Gastroesophageal sphincter (tissue), 4 donors: ENCODE measurements around the gene SEMA4G. TPM values are rescaled to one million over a fixed set of nuclear protein-coding genes. Genes with fewer than 3 reads are reported as not detected.

ENCODE experiments used
- ATAC-seq: fragments of 150-250 bp; one replicate; pipeline ENCODE4 v1.9.1; 2016; ENCODE audit warnings: mild to moderate bottlenecking, moderate library complexity
- H3K27ac ChIP-seq, 4 donors: fragments of 200-600 bp; sonication (generic) in 3 of 4; 1 replicate in 3 of 4; 2 replicates in 1 of 4; pipeline ENCODE4 v1.5.1; 2016 to 2019
- H3K27me3 ChIP-seq: fragments of 200-600 bp; sonication (generic); one replicate; pipeline ENCODE4 v1.5.1; 2019
- H3K36me3 ChIP-seq, 2 donors: fragments of 200-600 bp; sonication (generic); one replicate each; pipeline ENCODE4 v1.5.1; 2019; ENCODE audit warnings: control low read depth in 1 of 2
- H3K4me1 ChIP-seq, 3 donors: fragments of 200-600 bp; sonication (generic); 1 replicate in 2 of 3; 2 replicates in 1 of 3; pipeline ENCODE4 v1.5.1; 2016 to 2019; ENCODE audit warnings: control low read depth in 2 of 3
- H3K4me3 ChIP-seq, 2 donors: fragments of 200-600 bp; sonication (generic); one replicate each; pipeline ENCODE4 v1.5.1; 2019; ENCODE audit warnings: mild to moderate bottlenecking in 1 of 2, moderate library complexity in 1 of 2
- H3K9me3 ChIP-seq, 3 donors: fragments of 200-600 bp; sonication (generic); one replicate each; pipeline ENCODE4 v1.5.1; 2017 to 2019; ENCODE audit warnings: control low read depth in 2 of 3
- CTCF ChIP-seq, 4 experiments: fragments of 200-600 bp in 2 of 4; fragments of 450-650 bp in 2 of 4; sonication (generic) in 1 of 4; IDR thresholded peaks; one replicate each; pipeline ENCODE4 v1.5.1; 2017 to 2019; ENCODE audit warnings: antibody characterized with exemption in 4 of 4, mild to moderate bottlenecking in 2 of 4, moderate library complexity in 2 of 4
- EP300 ChIP-seq: sonication (generic); formaldehyde crosslinking; IDR thresholded peaks from one replicate; pipeline ENCODE4 v1.6.1; 2017; ENCODE audit warnings: antibody characterized with exemption, mild to moderate bottlenecking
- POLR2A ChIP-seq, 2 donors: fragments of 450-650 bp; IDR thresholded peaks; one replicate each; pipeline ENCODE4 v1.6.1; 2017; ENCODE audit warnings: antibody characterized with exemption in 2 of 2, mild to moderate bottlenecking in 2 of 2, moderate library complexity in 1 of 2
- POLR2AphosphoS5 ChIP-seq: sonication (generic); formaldehyde crosslinking; IDR thresholded peaks from one replicate; pipeline ENCODE4 v1.6.1; 2017; ENCODE audit warnings: antibody characterized with exemption
- WGBS, 2 donors: methylation state at CpG; one replicate each; pipeline ENCODE4 v1.1.5; 2018; ENCODE audit warnings: low coverage in 1 of 2; 5-methylcytosine and 5-hydroxymethylcytosine counted together
- total RNA-seq, 4 donors: library from RNA; depleted of rRNA; stranded (reverse); fragments of >200 nt; gene quantifications; one replicate each; pipeline ENCODE4 v1.1.0, GENCODE V29; 2016

SEMA4G gene
- total RNA-seq, 4 donors from 2014 or later, result 1.9 to 2.7 (median 2.1) TPM

- peaks cover 0 to 21% (median 11%) of the 10 kb centered on the region in 3 donors for H3K4me1 ChIP-seq
- no peak overlapping the region for H3K4me3 ChIP-seq
- H3K27ac ChIP-seq, result no peak overlapping the region
- ATAC-seq, result no peak
- 42 to 86% methylated on average over 1 to 2 of the region's 2 CpGs for WGBS, 2 donors
- peaks cover 0 to 49% of the 10 kb centered on the region in 2 donors for H3K36me3 ChIP-seq
- H3K27me3 ChIP-seq, result no peaks in the 10 kb centered on the region
- H3K9me3 ChIP-seq, result no peaks in the 10 kb centered on the region
- no peak for TF ChIP-seq POLR2A (IDR thresholded peaks at IDR 0.05)
- TF ChIP-seq CTCF (IDR thresholded peaks at IDR 0.05), result no peak
- TF ChIP-seq EP300, result no peak
- TF ChIP-seq POLR2AphosphoS5, result no peak
Measured at GRCh38 chr10:100966887-100967286, 2.4 kb upstream of the SEMA4G start.

DNA sequence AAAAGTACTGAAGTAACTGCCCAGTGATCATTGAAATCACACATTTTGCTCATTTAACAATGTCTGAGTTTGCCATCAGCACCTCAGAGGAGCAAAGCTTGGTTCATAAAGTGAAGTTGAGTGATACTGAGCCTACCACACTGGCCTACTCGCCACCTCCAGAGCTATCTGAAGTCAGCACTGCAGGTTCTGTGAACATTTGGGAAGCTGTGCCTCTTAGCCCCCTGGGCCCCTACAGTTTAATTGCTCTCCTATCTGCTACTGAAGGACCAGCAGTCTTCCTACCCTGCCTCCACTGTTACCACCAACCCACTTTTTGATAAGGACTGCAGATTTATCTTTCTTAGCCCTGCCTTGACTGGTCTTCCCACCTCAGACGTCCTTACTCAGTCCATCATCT, 2.0 kb upstream of the SEMA4G start:
- H3K9me3 ChIP-seq, result no peaks in the 10 kb centered on the region
- H3K4me1 ChIP-seq, result peaks cover 0 to 21% (median 11%) of the 10 kb centered on the region in 3 donors
- no peak for TF ChIP-seq POLR2A (IDR thresholded peaks at IDR 0.05)
- no peak for TF ChIP-seq POLR2AphosphoS5
- TF ChIP-seq CTCF (IDR thresholded peaks at IDR 0.05), result no peak
- TF ChIP-seq EP300, result no peak
- H3K4me3 ChIP-seq, result no peak overlapping the region
- no peaks in the 10 kb centered on the region for H3K27me3 ChIP-seq
- WGBS, 2 donors, result 50 to 82% methylated on average over 1 to 2 of the region's 2 CpGs
- H3K27ac ChIP-seq, result no peak overlapping the region
- no peak for ATAC-seq
- H3K36me3 ChIP-seq, result peaks cover 0 to 44% of the 10 kb centered on the region in 2 donors

DNA sequence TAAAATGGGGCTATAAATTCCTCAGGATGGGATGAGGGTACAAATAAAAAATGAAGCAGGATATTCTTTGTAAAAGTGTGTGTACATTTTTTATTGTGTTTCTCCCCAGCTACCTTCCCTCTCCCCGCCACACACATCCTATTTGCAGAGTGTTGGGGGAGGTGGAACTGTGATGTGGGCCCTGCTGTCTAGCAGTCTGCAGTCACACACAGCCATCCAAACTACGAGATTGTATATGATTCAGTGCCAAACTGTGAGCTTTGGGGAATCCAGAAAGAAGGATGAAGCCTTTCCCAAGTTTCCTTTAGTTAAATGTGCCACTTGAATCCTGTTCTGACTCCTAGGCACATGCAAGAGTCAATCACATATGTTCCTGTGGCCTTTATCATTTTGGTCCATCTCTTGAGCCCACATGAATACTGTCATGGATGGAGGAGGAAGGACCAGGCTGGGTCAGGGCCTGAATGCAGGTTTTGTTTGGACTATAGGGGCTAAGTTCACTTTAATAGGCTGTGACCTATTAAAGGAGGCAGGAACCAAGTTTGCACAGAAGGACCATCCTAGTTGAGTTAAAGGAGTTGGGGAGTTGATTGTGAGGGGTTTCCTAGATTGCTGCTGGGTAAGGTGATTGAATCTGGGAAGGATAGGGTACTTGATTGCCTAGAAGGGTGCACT, 1.1 kb upstream of the SEMA4G start:
- no peaks in the 10 kb centered on the region for H3K9me3 ChIP-seq
- TF ChIP-seq POLR2AphosphoS5, result no peak
- no peak for TF ChIP-seq CTCF (IDR thresholded peaks at IDR 0.05)
- TF ChIP-seq EP300, result no peak
- no peak for TF ChIP-seq POLR2A (IDR thresholded peaks at IDR 0.05)
- 71 to 100% methylated on average over 1 to 2 of the region's 2 CpGs for WGBS, 2 donors
- H3K4me1 ChIP-seq, result peaks cover 0 to 21% (median 11%) of the 10 kb centered on the region in 3 donors
- H3K36me3 ChIP-seq, result peaks cover 0 to 36% of the 10 kb centered on the region in 2 donors
- no peak overlapping the region for H3K4me3 ChIP-seq
- ATAC-seq, result no peak
- no peak overlapping the region for H3K27ac ChIP-seq
- H3K27me3 ChIP-seq, result no peaks in the 10 kb centered on the region

GRCh38 chr10:100968863-100969186, 479 bp upstream of the SEMA4G start:
- Histone ChIP-seq H3K4me1 (peaks cover 0 to 21% (median 11%) of the 10 kb centered on the region in 3 donors), H3K9me3 (no peaks in the 10 kb centered on the region), H3K36me3 (peaks cover 0 to 29% of the 10 kb centered on the region in 2 donors), H3K4me3 (peak overlapping the region; percentile 32 to 62), H3K27me3 (no peaks in the 10 kb centered on the region), H3K27ac (peak overlapping the region in 1 of 4 donors; percentile 54)
- no peak for TF ChIP-seq CTCF (IDR thresholded peaks at IDR 0.05)
- no peak for TF ChIP-seq EP300
- no peak for TF ChIP-seq POLR2AphosphoS5
- no peak for TF ChIP-seq POLR2A (IDR thresholded peaks at IDR 0.05)
- 20% methylated on average over 1 of the region's 9 CpGs; no CpG with 5 or more reads in 1 of the 2 donors for WGBS, 2 donors
- ATAC-seq, result peak; percentile 8
